Raji (cell line): ENCODE data around the gene NBL1.

Experiments
- POLR2A ChIP-seq: IDR thresholded peaks from 2 replicates; pipeline ENCODE4 v1.6.1; 2011; ENCODE audit warnings: low read depth, low read length, control low read depth; ENCODE audit not compliant: insufficient read depth

Gene NBL1

GRCh38 chr1:19694298-19694697 lies 50.2 kb downstream of the NBL1 start:
- no peak for TF ChIP-seq POLR2A

- TF ChIP-seq POLR2A = no peak
Observed at GRCh38 chr1:19695772-19696171, 51.7 kb downstream of the NBL1 start.

- no peak for TF ChIP-seq POLR2A
Observed at GRCh38 chr1:19696820-19697219, 52.7 kb downstream of the NBL1 start.

- no peak for TF ChIP-seq POLR2A
Observed at GRCh38 chr1:19698181-19698580, 54.1 kb downstream of the NBL1 start.

GRCh38 chr1:19700079-19700777 lies 56.1 kb downstream of the NBL1 start:
- no peak for TF ChIP-seq POLR2A

- no peak for TF ChIP-seq POLR2A
Observed at GRCh38 chr1:19703280-19703679, 59.2 kb downstream of the NBL1 start.

GRCh38 chr1:19704247-19705113 lies 60.4 kb downstream of the NBL1 start:
- TF ChIP-seq POLR2A = no peak

- no peak for TF ChIP-seq POLR2A
Observed at GRCh38 chr1:19705464-19705863, 61.4 kb downstream of the NBL1 start.

GRCh38 chr1:19706136-19706535 lies 62.0 kb downstream of the NBL1 start:
- TF ChIP-seq POLR2A = no peak
